ENCODE data around the gene FGF4. TPM values are rescaled to one million over a fixed set of nuclear protein-coding genes. Genes with fewer than 3 reads are reported as not detected.

FGF4 gene
- total and polyA plus RNA-seq, 2 donors (not counting 3 experiments of a cell fraction or from before 2014, with no cell fraction given) = not detected

GRCh38 chr11:69771466-69771865, 3.7 kb downstream of the FGF4 start:
- TF ChIP-seq FOS (IDR thresholded peaks at IDR 0.05; ENCODE audit: borderline replicate concordance, insufficient read depth, low read length) (no peak), EZH2 (IDR thresholded peaks at IDR 0.05; ENCODE audit: borderline replicate concordance, low read depth, low read length, severe bottlenecking) (no peak), CTCF (IDR thresholded peaks at IDR 0.05; ENCODE audit: extremely low read depth in 1 of 2, insufficient read depth in 1 of 2, low read depth in 1 of 2, low read length in 2 of 2) (no peak), MYC (IDR thresholded peaks at IDR 0.05; ENCODE audit: low read depth, low read length) (no peak), MAX (IDR thresholded peaks at IDR 0.05; ENCODE audit: insufficient read depth, insufficient read length) (no peak), JUN (IDR thresholded peaks at IDR 0.05; ENCODE audit: borderline replicate concordance, insufficient read depth, insufficient read length, low read depth) (no peak), POLR2AphosphoS5 (IDR thresholded peaks at IDR 0.05; ENCODE audit: insufficient read depth, low read depth, low read length) (no peak), POLR2A (IDR thresholded peaks at IDR 0.05; ENCODE audit: low read depth, low read length) (no peak)
- BruUV-seq (replicated peaks) = no TSS peak
- H3K4me1 ChIP-seq (ENCODE audit: control insufficient read depth, extremely low read depth, insufficient read depth, low read length) = no peaks in the 10 kb centered on the region
- ChIA-PET CTCF (no interaction called here), POLR2A (no interaction called here)
- no peaks in the 10 kb centered on the region for H3K9me1 ChIP-seq (replicated peaks; ENCODE audit: control insufficient read depth, extremely low read depth, insufficient read depth, low read length)
- H3K36me3 ChIP-seq (ENCODE audit: control insufficient read depth in 2 of 2, extremely low read depth in 1 of 2, insufficient read depth in 2 of 2, low read length in 2 of 2) = no peaks in the 10 kb centered on the region
- no peak overlapping the region for H3K4me3 ChIP-seq (replicated peaks in 1 of 3; ENCODE audit: insufficient read depth in 1 of 3, low read depth in 1 of 3, low read length in 3 of 3)
- H3K9me3 ChIP-seq (replicated peaks; ENCODE audit: control insufficient read depth, insufficient read depth, low read length) = no peaks in the 10 kb centered on the region
- no peak overlapping the region for H3K9ac ChIP-seq (replicated peaks; ENCODE audit: extremely low read depth, insufficient read depth, low read length)
- FAIRE-seq (no peak), DNase-seq (ENCODE audit: low read depth, low spot score) (no peak)
- no peaks in the 10 kb centered on the region for H3K79me2 ChIP-seq (ENCODE audit: control insufficient read depth, insufficient read depth, low read length)
- H3K27ac ChIP-seq (ENCODE audit: insufficient read depth, low read depth, low read length) = no peak overlapping the region
- dilution Hi-C loops (cut with MboI; ENCODE audit: extremely low pct_ligation_motif_present, low sequenced_read_pairs) = no loop called here
- no peak overlapping the region for H2AFZ ChIP-seq (ENCODE audit: low read depth, low read length)
- H3K27me3 ChIP-seq (ENCODE audit: control insufficient read depth in 2 of 2, insufficient read depth in 2 of 2, low read length in 2 of 2) = peaks cover 41 to 50% of the 10 kb centered on the region in 2 experiments
- intact Hi-C loops (cut with micrococcal nuclease) = no loop called here
- no peak overlapping the region for H3K4me2 ChIP-seq (ENCODE audit: insufficient read depth, low read length)
- no peaks in the 10 kb centered on the region for H4K20me1 ChIP-seq (replicated peaks; ENCODE audit: control insufficient read depth, extremely low read depth, insufficient read depth, low read length)

All from endothelial cell of umbilical vein (primary cell).